ENCODE measurements around the gene CAPG. TPM values are rescaled to one million over a fixed set of nuclear protein-coding genes. Genes with fewer than 3 reads are reported as not detected.

CAPG gene
- total and polyA plus RNA-seq, 10 of the 15 experiments (the other 5 are each of a cell fraction or from before 2014, with no cell fraction given): 26.3 to 192 (median 100) TPM

DNA sequence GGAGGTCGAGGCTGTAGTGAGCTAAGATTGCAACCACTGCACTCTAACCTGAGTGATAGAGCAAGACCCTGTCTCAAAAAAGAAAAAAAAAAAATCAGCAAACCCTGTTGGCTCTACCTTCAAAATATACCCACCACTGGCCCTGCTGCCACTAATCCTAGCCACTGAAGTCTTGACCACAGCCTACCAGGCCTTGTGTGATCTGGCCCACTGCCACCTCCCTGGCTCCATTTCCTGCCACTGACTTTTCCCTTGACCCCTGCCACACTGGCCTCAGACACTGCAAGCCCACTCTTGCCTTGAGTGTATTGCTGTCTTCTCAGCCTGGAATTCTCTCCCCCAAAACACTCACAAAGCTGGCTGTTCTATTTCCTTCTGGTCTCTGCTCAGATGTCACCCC lies 42.1 kb upstream of the CAPG start:
- 0% methylated on average over 1 of the region's 1 CpG for WGBS (ENCODE audit: insufficient coverage, insufficient replicate concordance, low lambda C conversion rate, missing lambda C conversion rate)
- Histone ChIP-seq H3K4me2 (ENCODE audit: control insufficient read depth, insufficient read depth) (no peak overlapping the region), H3K27ac (ENCODE audit: control insufficient read depth, insufficient read depth) (no peak overlapping the region), H3K9ac (ENCODE audit: control insufficient read depth, insufficient read depth, low read length) (no peak overlapping the region), H3K36me3 (ENCODE audit: control insufficient read depth in 2 of 2, insufficient read depth in 2 of 2, low read length in 1 of 2) (no peaks in the 10 kb centered on the region), H3K4me3 (no peak overlapping the region), H2AFZ (ENCODE audit: control insufficient read depth, low read depth, low read length) (no peak overlapping the region), H3K79me2 (ENCODE audit: control insufficient read depth, insufficient read depth, low read length) (no peaks in the 10 kb centered on the region), H4K20me1 (ENCODE audit: control insufficient read depth, insufficient read depth) (no peaks in the 10 kb centered on the region), H3K4me1 (ENCODE audit: control insufficient read depth, insufficient read depth, low read length) (no peaks in the 10 kb centered on the region), H3K27me3 (replicated peaks in 1 of 2; ENCODE audit: control insufficient read depth in 2 of 2, insufficient read depth in 2 of 2, low read length in 1 of 2) (no peaks in the 10 kb centered on the region; a peak in 1 of 4 replicates), H3K9me3 (replicated peaks; ENCODE audit: control insufficient read depth, insufficient read depth, low read length) (no peaks in the 10 kb centered on the region)
- SMC1A ChIA-PET (ENCODE audit: uncharacterized antibody, unreplicated experiment): no interaction called here
- in situ Hi-C loops (cut with MboI): no loop called here
- POLR2A ChIA-PET: interaction anchor here (0.7 kb wide), 1 partner anchor 628 kb away, joined by 3 read pairs; no protein-coding TSS in a partner anchor
- no peak for FAIRE-seq
- intact Hi-C loops (cut with micrococcal nuclease; ENCODE audit: unreplicated experiment): no loop called here
- CTCF ChIA-PET: no interaction called here
- BruUV-seq (replicated peaks): no TSS peak
- TF ChIP-seq ZNF274 (IDR thresholded peaks at IDR 0.05; ENCODE audit: insufficient read depth, insufficient read length) (no peak), NFYA (IDR thresholded peaks at IDR 0.05; ENCODE audit: borderline replicate concordance, low read depth, low read length) (no peak), KDM1A (IDR thresholded peaks at IDR 0.05; ENCODE audit: borderline replicate concordance) (no peak), GATAD2B (conservative IDR thresholded peaks at IDR 0.05; ENCODE audit: low read depth) (no peak)
- TF ChIP-seq, protein P1, sequence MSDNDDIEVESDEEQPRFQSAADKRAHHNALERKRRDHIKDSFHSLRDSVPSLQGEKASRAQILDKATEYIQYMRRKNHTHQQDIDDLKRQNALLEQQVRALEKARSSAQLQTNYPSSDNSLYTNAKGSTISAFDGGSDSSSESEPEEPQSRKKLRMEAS (IDR thresholded peaks at IDR 0.05; ENCODE audit: low read depth, low read length): no peak
- ATAC-seq: no peak
- DNase-seq (ENCODE audit: low read depth, low spot score): no peak
- RAD21 ChIA-PET (ENCODE audit: unreplicated experiment): no interaction called here

DNA sequence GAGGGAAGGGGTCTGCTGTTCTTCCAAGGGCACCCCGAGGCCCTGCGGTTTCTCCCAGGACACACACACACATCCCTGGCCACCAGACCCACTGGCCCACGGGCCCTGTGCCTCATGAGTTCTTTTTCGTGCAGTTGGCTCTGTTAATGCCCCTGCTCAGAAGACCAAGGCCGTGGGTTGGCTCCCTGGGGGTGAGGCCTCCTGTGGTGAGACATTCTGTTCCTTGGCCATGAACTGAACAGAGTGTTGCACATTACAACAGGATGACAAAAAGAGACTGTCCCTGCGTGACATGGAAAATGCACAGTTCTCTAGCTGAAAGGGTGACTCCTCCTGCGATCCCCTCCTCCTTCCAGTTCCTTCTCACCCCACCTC lies 39.0 kb upstream of the CAPG start:
- intact Hi-C loops (cut with micrococcal nuclease; ENCODE audit: unreplicated experiment) (no loop called here), in situ Hi-C loops (cut with MboI) (no loop called here)
- CTCF ChIA-PET: interaction anchor here (0.7 kb wide), 1 partner anchor 47 kb away, joined by 3 read pairs; no protein-coding TSS in a partner anchor
- H3K36me3 ChIP-seq (ENCODE audit: control insufficient read depth in 2 of 2, insufficient read depth in 2 of 2, low read length in 1 of 2): no peaks in the 10 kb centered on the region
- no peaks in the 10 kb centered on the region for H4K20me1 ChIP-seq (ENCODE audit: control insufficient read depth, insufficient read depth)
- no peaks in the 10 kb centered on the region for H3K79me2 ChIP-seq (ENCODE audit: control insufficient read depth, insufficient read depth, low read length)
- no peak for ATAC-seq
- no peaks in the 10 kb centered on the region for H3K9me3 ChIP-seq (replicated peaks; ENCODE audit: control insufficient read depth, insufficient read depth, low read length)
- no peak overlapping the region for H3K4me2 ChIP-seq (ENCODE audit: control insufficient read depth, insufficient read depth)
- H3K27ac ChIP-seq (ENCODE audit: control insufficient read depth, insufficient read depth): no peak overlapping the region
- WGBS (ENCODE audit: insufficient coverage, insufficient replicate concordance, low lambda C conversion rate, missing lambda C conversion rate): 48% methylated on average over 7 of the region's 7 CpGs
- RAD21 ChIA-PET (ENCODE audit: unreplicated experiment): no interaction called here
- no TSS peak for BruUV-seq (replicated peaks)
- POLR2A ChIA-PET: no interaction called here
- no peaks in the 10 kb centered on the region for H3K4me1 ChIP-seq (ENCODE audit: control insufficient read depth, insufficient read depth, low read length)
- no peak for FAIRE-seq
- H3K27me3 ChIP-seq (replicated peaks in 1 of 2; ENCODE audit: control insufficient read depth in 2 of 2, insufficient read depth in 2 of 2, low read length in 1 of 2): no peaks in the 10 kb centered on the region
- H2AFZ ChIP-seq (ENCODE audit: control insufficient read depth, low read depth, low read length): no peak overlapping the region
- SMC1A ChIA-PET (ENCODE audit: uncharacterized antibody, unreplicated experiment): no interaction called here
- DNase-seq (ENCODE audit: low read depth, low spot score): no peak
- no peak overlapping the region for H3K9ac ChIP-seq (ENCODE audit: control insufficient read depth, insufficient read depth, low read length)
- H3K4me3 ChIP-seq: no peak overlapping the region
- TF ChIP-seq, protein P2, sequence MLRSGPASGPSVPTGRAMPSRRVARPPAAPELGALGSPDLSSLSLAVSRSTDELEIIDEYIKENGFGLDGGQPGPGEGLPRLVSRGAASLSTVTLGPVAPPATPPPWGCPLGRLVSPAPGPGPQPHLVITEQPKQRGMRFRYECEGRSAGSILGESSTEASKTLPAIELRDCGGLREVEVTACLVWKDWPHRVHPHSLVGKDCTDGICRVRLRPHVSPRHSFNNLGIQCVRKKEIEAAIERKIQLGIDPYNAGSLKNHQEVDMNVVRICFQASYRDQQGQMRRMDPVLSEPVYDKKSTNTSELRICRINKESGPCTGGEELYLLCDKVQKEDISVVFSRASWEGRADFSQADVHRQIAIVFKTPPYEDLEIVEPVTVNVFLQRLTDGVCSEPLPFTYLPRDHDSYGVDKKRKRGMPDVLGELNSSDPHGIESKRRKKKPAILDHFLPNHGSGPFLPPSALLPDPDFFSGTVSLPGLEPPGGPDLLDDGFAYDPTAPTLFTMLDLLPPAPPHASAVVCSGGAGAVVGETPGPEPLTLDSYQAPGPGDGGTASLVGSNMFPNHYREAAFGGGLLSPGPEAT (IDR thresholded peaks at IDR 0.05; ENCODE audit: low read depth): no peak
- TF ChIP-seq CBFB (IDR thresholded peaks at IDR 0.05; ENCODE audit: low read depth): no peak
- no peak for TF ChIP-seq ZNF217 (IDR thresholded peaks at IDR 0.05)
- no peak for TF ChIP-seq YY1 (IDR thresholded peaks at IDR 0.05; ENCODE audit: low read depth, low read length)
- no peak for TF ChIP-seq TARDBP (IDR thresholded peaks at IDR 0.05; ENCODE audit: borderline replicate concordance)
- no peak for TF ChIP-seq TAF1 (IDR thresholded peaks at IDR 0.05; ENCODE audit: borderline replicate concordance, low read depth, low read length)
- TF ChIP-seq FOXM1 (IDR thresholded peaks at IDR 0.05; ENCODE audit: low read depth, low read length): no peak
- TF ChIP-seq, protein P3, sequence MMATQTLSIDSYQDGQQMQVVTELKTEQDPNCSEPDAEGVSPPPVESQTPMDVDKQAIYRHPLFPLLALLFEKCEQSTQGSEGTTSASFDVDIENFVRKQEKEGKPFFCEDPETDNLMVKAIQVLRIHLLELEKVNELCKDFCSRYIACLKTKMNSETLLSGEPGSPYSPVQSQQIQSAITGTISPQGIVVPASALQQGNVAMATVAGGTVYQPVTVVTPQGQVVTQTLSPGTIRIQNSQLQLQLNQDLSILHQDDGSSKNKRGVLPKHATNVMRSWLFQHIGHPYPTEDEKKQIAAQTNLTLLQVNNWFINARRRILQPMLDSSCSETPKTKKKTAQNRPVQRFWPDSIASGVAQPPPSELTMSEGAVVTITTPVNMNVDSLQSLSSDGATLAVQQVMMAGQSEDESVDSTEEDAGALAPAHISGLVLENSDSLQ (IDR thresholded peaks at IDR 0.05): no peak
- TF ChIP-seq STAT1 (conservative IDR thresholded peaks at IDR 0.05): no peak
- no peak for TF ChIP-seq NBN (IDR thresholded peaks at IDR 0.05)
- no peak for TF ChIP-seq SMC3 (IDR thresholded peaks at IDR 0.05; ENCODE audit: borderline replicate concordance, low read length)
